G401.6 (cell line): Measurements from ENCODE around the gene CPM.

Experiments used
- FAIRE-seq: peaks from 2 replicates; lab custom pipeline; 2012; peaks lifted over from hg19 to GRCh38; lab: Jason Lieb, UNC

The CPM gene

GRCh38 chr12:68956466-68956865 lies 23.5 kb upstream of the CPM start:
- FAIRE-seq: no peak

DNA sequence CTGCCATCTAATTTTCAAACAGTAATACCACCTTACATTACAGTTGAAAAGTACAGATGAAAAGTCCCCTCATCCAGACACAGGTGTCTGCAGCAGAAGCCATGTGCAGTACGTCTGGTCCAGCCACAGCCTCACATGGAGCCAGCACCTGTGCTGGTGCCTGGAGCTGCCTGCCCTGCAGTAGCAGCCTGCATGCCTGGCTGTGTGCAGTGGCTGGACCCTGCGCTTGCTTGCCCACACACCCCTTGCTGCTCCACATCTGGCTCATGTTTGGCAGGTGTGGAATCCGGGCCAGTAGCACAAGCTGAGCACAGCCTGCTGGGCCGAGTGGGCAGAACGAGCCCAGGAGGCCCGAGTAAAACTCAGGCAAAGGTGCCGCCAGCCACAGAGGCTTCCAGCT lies 21.8 kb upstream of the CPM start:
- FAIRE-seq: no peak

- no peak for FAIRE-seq
Measured at GRCh38 chr12:68953536-68953935, 20.6 kb upstream of the CPM start.

GRCh38 chr12:68951652-68952051 lies 18.7 kb upstream of the CPM start:
- no peak for FAIRE-seq

DNA sequence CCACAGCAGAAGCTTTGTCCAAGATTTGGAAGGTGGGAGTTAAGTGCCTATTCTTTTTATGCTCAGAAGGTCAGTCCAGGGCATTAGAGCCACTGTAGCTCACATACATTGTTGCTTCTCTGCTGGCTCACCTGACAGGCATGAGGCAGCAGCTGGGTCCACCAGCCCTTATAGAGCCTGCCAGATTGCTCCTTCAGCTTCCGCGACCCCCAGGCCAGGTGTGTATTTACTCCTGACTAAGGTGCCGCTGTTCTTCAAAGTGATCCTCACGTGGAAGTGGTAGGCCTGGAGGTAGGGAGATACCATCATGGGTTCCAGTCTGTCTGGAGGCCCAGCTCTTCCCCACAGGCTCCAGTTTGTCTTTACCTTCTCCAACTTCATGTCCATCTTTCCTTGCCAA lies 17.5 kb upstream of the CPM start:
- FAIRE-seq: no peak

DNA sequence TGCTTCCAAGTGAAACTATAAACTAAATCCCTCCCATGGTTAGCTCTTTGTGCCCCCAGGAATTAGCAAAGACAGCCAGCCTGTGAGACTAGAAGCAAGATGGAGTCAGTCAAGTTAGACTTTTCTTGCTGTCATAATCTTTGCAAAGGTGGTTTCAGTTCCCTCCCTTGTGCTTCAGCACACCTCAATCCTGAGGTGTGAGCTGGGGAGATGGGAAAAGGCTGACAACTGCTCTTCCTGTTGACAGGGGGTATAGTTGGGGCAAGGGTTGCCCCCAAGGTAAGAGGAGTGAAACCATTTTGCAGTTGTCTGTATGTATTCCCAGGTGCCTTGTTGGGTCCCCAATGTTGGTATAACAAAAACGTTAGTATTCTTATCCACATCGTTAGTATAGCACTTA lies 12.3 kb upstream of the CPM start:
- FAIRE-seq: no peak

DNA sequence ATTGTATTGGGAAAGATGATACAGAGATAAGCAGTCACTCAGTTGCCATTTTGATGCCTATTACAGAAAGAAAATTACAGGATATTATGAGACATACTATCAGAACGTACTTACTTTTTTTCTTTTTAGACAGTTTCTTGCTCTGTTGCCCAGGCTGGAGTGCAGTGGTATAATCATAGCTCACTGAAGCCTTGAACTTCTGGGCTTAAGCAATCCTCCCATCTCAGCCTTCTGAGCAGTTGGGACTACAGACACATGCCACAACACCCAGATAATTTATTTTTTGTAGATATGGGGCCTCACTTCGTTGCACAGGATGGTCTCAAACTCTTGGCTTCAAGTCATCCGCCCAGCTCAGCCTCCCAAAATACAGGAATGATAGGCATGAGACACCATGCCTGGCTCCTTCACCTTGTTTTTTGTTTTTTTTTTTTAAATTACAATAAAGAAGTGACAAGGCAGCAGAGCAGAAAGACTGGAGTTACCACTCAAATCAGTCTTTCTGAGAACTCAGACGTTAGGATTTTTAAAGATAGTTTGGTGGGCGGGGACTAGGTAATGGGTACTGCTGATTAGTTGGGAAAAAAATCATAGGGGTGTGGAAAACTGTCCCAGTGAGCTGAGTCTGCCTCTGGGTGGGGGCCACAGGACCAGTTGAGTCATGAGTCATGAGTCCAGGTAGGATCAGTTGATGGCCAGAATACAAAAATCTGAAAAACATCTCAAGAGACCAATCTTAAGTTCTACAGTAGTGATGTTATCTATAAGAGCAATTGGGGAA lies 11.5 kb upstream of the CPM start:
- no peak for FAIRE-seq

DNA sequence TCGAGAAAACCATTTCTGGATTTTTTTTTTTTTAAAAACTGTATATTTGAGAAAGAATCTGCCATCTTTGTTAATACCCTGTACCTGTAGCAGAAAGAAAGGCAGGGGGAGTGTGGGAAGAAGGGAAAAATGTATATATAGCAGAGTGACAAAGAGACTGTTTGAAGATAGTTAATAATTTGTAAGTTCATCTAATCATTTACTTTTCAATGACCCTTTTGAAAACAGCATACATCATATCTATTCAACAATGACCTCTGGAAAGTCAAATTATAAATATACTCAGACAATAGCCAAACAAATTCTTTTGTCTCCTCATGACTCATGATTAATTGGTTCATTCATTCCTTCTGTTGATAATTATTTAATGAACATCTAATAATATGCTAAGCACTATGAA lies 10.9 kb upstream of the CPM start:
- no peak for FAIRE-seq

- no peak for FAIRE-seq
Measured at GRCh38 chr12:68940731-68941130, 7.8 kb upstream of the CPM start.

DNA sequence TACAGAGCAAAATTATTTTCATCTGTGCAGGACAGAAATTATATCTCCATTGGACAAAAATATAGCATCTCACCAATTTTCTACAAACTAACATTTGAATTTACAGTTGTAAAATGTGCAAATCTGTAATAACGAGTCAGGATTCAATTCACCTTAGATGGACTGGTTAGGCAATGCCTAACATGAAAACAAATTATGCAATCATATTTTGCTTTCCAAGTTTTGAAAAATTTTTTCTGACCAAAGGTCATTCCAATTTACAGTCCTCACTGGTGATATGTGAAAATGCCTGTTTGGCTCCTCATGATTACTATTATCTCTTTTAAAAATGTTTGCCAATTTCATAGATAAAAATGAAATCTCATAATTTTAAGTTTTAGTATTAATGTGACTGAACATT lies 6.5 kb upstream of the CPM start:
- no peak for FAIRE-seq

DNA sequence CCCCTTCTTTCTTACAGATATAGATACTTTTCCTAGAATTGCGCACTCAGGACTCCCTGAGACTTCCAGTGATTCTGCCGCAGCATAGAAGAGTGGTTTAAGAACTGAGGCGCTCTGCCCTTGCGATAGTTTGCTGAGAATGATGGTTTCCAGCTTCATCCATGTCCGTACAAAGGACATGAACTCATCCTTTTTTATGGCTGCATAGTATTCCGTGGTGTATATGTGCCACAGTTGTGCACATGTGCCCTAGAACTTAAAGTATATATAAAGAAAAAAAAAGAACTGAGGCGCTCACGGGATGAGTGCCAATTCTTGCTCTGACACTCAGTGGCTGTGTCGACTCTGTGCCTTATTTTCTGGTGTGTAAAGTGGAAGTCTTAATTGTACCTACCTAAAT lies 1.4 kb upstream of the CPM start:
- no peak for FAIRE-seq

DNA sequence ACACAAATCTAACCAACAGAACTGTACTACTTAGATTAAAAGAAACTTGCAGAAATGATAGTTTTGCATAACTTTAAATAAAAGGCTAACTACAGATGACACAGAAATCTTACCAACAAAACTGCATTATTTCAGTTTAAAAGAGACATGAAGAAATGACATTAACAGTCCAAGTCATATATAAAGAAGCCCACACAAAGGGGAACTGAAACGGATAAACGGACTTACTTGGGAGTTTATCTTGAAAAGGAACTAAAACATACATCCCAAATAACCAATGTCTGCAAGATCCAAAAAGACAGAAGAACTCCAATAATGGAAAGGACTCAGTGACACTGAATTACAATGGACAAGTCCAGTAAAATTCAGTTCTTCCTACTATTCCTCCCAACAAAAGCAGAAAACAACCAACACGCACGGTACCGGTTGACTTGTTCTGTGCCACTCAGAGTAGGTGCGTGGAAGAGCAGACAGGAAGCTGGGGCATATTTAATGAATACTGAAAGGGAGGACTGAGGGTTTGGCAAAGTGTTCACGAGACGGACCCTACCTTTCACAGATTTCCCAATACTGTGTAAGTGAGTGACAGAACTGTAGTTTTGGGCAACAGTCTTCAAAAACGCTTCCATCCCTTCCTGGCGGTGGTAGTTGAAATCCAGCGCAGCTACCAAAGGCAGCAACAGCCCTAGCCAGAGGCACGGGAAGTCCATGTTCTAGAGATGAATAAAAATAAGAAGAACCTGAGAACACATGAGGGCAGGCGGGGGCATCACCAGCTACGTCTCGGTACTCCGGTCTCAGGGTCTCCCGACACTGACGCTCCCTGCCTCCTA lies 627 bp downstream of the CPM start:
- FAIRE-seq: no peak

GRCh38 chr12:68930178-68930577 lies 2.8 kb downstream of the CPM start:
- FAIRE-seq: no peak

- no peak for FAIRE-seq
Measured at GRCh38 chr12:68924546-68924945, 8.4 kb downstream of the CPM start.

- no peak for FAIRE-seq
Measured at GRCh38 chr12:68919581-68920239, 13.3 kb downstream of the CPM start.

DNA sequence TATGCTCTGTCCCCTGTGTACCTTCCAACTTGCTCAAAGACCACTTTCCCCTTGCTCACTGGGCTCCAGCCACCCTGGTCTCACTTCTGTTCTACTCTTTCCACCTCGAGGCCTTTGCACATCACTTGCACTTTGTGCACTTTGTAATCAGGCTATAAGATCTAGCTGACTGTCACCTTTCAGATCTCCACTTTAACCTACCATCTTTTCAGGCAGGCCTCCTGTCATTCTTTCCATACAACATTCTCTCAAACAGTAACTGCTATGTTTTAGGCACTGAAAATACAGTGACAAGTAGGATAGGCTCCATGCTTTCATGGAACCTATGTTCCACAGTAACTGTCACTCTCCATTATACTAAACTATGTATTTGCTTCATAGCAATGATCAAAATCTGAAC lies 14.0 kb downstream of the CPM start:
- no peak for FAIRE-seq

GRCh38 chr12:68915055-68915454 lies 17.9 kb downstream of the CPM start:
- FAIRE-seq: no peak

GRCh38 chr12:68913682-68914081 lies 19.3 kb downstream of the CPM start:
- no peak for FAIRE-seq

DNA sequence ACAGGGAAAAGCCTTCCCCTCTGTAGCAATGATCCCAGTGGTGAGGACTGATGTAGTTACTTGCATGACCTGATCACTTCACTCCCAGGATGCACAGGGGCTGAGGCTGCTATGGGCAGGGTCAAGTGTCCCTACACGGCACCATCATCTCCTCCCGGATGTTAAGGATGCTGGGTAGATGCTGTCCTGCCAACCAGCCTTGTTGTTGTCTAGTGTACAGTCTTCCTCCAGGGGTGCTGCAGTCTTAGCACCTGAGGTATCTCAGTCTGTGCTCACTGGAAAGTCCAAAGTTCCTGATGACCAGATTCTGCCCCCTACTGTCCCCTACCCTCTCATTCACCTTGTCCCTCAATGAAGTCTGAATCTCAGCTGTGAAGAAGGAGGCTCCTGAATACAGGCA lies 20.1 kb downstream of the CPM start:
- no peak for FAIRE-seq

DNA sequence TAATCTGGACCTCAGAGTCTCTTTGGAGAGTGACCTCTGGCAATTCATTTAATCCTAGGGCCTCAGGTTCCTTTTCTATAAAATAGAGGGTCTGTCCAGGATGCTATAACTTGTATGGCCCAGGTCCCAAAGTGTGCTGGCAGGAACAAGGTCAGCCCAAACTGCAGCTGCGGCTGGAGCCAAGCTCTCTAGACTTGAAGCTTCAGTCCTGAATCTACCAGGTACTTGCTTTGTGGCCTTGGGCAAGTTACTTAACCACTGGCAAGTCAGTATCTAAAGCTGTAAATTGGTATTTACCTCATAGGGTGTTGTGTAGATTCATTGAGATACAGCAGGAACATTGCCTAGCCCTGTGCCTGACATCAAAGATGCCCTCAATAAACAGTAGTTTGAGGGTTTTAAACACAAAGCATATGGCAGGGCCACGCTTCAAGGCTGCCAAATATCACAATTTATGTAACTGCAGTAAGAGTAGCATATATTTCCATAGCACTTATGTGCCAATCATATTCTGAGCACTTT lies 21.7 kb downstream of the CPM start:
- no peak for FAIRE-seq

- no peak for FAIRE-seq
Measured at GRCh38 chr12:68910128-68910527, 22.8 kb downstream of the CPM start.

DNA sequence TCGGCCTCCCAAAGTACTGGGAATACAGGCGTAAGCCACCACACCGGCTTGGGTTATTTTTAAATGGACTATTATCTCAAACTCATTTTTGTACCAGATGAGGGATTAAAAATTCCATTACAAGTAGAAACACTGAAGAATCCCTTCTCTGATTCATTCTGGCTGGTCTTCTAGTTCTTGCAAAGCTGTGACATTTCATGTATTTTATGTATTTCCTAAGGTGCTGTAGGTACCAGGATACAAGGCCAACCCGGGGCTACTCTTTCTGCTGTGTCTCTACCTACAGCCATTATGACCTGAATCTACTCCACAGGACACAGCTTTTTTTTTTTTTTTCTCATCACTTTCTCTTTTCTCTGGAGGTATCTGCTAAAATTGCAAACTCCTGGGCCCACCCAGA lies 24.9 kb downstream of the CPM start:
- FAIRE-seq: no peak

DNA sequence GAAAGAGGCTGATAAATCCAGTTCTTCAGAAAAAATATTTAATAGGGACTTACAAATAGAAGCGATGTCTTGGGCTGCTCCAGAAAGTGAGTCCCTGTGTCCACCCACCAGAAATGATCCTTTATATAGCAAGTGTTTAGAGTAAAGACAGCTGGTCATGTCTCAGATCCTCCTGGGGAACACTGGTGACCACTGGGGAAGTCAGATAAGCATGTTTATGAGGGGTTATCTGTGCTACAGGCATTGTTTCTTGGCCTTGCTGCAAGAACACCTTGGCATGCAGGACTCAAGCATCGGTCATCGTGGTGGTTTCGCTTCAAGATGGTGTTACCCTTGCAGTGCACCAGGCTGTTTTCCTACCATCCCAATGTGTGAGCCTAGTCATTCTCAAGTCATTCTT lies 27.2 kb downstream of the CPM start:
- FAIRE-seq: no peak
